Stomach (tissue), 4 donors: ENCODE data around the gene KIF5B.

Experiments used
- EP300 ChIP-seq: sonication (generic); formaldehyde crosslinking; IDR thresholded peaks from one replicate; pipeline ENCODE4 v1.6.1; 2017; ENCODE audit warnings: antibody characterized with exemption
- POLR2A ChIP-seq, 4 donors: fragments of 450-650 bp; IDR thresholded peaks; one replicate each; pipeline ENCODE4 v1.6.1; 2016; ENCODE audit warnings: antibody characterized with exemption in 4 of 4, control low read depth in 2 of 4, mild to moderate bottlenecking in 1 of 4, moderate library complexity in 1 of 4
- POLR2AphosphoS5 ChIP-seq, 3 donors: sonication (generic); formaldehyde crosslinking; IDR thresholded peaks; one replicate each; pipeline ENCODE4 v1.6.1; 2016; ENCODE audit warnings: antibody characterized with exemption in 3 of 3
- TF ChIP-seq, protein P1 (sequence below), 7 experiments: fragments of 450-650 bp in 4 of 7; fragments of 200-600 bp in 3 of 7; sonication (generic) in 3 of 7; IDR thresholded peaks; one replicate each; pipeline ENCODE4 v1.5.1; 2016 to 2019; ENCODE audit warnings: antibody characterized with exemption in 7 of 7, control low read depth in 2 of 7, mild to moderate bottlenecking in 1 of 7

DNA sequence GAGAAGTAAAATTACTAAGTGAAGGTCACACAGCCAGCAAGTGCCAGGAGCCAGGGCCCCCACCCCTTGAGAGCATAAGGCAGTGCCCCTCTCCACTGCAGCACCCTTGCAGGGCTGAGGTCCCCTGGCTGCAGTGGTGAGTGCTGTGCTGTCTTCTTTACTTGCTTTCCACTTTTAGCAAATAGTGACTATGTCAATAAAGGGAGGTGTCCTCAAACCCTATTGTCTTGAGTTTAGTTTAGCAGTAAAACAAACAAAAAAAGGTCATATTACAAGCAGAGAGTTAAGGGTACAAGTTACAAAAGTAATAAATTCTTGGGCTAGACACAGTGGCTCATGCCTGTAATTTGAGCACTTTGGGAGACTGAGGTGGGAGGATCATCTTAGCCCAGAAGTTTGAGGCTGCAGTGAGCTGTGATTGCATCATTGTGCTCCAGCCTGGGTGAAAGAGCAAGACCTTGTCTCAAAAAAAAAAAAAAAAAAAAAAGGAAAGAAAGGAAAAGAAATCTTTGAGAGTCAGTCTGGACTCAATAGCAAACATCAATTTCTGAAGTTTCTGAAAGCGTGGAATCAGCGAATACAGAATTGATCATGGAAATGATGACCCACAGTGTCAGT is 39.0 kb upstream of the KIF5B start:
- TF ChIP-seq, protein P1, sequence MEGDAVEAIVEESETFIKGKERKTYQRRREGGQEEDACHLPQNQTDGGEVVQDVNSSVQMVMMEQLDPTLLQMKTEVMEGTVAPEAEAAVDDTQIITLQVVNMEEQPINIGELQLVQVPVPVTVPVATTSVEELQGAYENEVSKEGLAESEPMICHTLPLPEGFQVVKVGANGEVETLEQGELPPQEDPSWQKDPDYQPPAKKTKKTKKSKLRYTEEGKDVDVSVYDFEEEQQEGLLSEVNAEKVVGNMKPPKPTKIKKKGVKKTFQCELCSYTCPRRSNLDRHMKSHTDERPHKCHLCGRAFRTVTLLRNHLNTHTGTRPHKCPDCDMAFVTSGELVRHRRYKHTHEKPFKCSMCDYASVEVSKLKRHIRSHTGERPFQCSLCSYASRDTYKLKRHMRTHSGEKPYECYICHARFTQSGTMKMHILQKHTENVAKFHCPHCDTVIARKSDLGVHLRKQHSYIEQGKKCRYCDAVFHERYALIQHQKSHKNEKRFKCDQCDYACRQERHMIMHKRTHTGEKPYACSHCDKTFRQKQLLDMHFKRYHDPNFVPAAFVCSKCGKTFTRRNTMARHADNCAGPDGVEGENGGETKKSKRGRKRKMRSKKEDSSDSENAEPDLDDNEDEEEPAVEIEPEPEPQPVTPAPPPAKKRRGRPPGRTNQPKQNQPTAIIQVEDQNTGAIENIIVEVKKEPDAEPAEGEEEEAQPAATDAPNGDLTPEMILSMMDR (IDR thresholded peaks at IDR 0.05), result no peak
- TF ChIP-seq POLR2AphosphoS5 (IDR thresholded peaks at IDR 0.05) (no peak), EP300 (no peak), POLR2A (IDR thresholded peaks at IDR 0.05) (no peak)
